NK-92 (cell line): Measurements from ENCODE around the gene ACP3.

Source experiments
- DNase-seq: peaks from one replicate; lab custom pipeline; 2025; ENCODE audit not compliant: unreplicated experiment; lab: John Stamatoyannopoulos, UW

Gene ACP3

DNA sequence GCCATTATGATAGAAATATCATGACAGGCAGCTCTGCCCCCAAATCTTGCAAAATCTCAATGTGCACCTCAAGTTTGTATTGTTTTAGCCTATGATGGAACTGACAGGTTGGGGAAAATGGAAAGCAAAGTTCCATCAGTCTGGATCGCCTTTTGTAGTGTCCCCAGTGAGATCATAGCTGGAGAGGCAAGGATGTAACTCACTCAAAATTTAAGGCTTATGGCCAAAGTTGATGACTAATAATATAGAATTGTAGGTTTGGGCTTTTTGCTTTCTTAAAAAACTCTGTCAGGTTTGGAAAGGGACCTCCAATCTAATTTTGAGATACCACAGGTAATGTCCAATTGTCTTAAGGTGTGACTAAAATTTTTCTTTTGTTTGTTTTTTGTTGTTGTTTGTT, 1.4 kb upstream of the ACP3 start:
- no peak for DNase-seq

- no peak for DNase-seq
These were observed 1.2 kb downstream of the ACP3 start for GRCh38 chr3:132318451-132318850.

DNA sequence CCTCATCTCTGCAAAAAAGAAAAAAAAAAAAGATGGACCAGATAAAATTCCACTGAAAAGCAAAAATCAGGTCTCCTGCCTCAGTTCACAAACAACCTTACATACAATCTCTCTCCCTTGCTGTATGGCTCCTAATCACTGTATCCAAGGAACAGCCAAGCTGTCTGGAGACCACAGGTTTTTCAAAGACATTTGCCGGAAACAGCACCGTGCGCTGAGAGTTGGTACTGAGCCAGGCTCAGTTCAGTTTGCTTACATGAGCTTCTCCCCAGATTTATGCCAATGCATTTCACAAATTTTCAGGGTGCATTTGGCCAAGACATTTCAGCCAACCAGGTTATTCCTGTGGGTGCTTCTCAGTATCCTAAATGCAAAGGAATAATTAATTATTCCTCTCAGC, 4.1 kb downstream of the ACP3 start:
- DNase-seq, result no peak

DNA sequence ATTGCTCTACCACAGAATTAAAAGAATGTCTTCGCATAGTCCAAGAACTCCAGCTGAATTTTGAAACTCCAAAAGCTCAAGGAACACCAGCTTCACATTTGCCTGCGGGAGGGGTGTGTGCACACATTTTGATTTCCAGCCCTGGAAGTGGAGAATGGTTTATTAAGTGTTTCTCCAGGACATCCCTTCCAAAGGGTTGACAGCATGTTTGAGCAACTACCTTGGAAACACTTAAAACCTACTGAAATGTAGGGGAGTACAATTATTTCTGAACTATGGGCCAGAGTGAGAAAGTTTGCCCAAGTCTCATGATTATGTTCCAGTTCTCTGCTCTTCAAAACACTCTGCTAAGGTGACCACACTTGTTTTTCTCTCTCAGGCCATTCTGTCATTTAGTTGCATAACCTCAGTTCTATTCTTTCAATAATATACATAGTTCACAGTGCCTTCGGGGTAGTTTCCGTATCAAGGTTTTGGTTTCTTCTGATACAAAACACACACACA, 7.9 kb downstream of the ACP3 start:
- DNase-seq, result no peak

GRCh38 chr3:132325634-132326033, 8.4 kb downstream of the ACP3 start:
- no peak for DNase-seq

DNA sequence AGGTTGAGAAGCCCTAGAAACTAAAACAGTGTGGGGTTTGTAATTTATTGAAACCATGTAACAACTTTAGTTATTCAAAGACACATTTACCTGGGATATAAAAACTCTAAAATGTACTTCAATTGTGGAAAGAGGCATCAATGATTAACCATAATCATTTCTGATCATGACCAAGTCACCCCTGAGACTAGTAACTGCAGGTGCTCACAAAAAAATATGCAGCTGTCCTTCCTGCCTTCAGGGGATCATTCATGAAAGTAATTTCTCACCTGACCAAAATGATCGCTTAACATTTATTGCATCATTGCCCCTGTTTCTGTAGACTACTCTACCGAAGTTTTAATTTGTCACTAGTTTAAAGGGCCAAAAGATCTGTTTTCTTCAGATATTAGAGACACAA, 9.0 kb downstream of the ACP3 start:
- no peak for DNase-seq

DNA sequence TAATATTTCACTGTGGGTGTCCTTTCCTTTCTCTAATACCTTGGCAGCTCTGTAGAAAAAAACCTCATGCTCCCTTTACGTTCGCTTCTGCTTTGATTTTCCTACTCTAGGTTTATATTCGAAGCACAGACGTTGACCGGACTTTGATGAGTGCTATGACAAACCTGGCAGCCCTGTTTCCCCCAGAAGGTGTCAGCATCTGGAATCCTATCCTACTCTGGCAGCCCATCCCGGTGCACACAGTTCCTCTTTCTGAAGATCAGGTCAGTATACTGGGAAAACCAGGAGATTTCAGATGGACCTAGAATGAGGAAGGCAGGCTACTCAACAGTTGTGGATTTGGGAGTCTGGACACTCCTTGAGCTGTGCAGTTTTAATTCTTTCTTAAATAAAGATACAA, 14.9 kb downstream of the ACP3 start:
- no peak for DNase-seq

DNA sequence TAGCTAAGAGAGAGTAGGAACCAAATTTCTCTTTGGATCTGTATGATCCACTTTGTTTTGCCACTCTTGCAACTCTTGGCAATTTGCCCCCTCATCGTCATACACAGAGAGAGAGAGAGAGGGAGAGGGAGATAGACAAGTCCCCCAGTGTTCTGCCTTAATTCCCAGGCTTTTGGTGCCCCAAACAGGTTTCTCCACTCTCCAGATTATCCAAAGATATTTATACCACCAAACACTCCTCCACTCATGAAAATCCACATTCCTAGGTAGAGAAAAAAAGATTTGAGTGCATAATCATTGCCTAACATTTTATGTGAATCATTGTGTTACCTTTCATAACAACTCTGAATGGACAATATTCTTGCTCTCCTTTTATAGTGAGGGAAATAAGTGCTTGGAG, 15.3 kb downstream of the ACP3 start:
- DNase-seq, result no peak

DNA sequence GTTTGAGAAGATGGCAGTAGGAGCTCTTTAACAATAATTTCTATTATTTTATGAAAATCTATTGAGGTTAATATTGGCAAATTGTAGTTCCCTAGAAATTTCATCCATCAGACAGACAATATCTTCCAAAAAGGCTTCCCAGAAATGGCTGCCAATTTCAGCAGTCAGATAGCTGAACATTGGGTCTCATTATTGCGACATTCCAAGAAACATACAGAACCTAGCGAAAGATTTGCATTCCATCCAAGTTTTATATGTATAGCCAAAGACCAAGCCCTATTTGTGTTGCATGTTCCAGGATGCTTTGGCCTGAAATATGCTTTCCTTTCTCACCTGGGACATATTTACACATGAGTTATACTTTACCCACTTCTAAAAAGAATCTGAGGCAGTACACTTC, 24.5 kb downstream of the ACP3 start:
- DNase-seq, result no peak

GRCh38 chr3:132342183-132342582, 25.0 kb downstream of the ACP3 start:
- DNase-seq, result no peak

DNA sequence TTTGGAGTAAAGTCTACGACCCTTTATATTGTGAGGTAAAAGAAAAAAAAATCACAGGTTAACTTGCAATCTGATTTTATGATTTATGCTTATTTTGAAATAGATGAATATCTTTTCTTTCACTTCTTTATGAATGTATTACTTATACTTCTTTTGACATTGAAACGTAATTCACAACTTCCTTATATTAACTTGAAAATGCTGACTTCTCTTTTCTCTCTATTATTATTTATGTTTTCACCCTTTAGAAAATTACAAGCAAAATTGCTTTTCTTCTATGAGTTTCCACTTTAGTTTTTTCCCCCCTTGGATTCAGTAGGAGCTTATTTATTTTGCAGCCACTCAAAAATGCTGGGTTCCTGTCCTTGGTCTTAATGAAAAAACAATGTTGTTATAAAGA, 25.4 kb downstream of the ACP3 start:
- no peak for DNase-seq

DNA sequence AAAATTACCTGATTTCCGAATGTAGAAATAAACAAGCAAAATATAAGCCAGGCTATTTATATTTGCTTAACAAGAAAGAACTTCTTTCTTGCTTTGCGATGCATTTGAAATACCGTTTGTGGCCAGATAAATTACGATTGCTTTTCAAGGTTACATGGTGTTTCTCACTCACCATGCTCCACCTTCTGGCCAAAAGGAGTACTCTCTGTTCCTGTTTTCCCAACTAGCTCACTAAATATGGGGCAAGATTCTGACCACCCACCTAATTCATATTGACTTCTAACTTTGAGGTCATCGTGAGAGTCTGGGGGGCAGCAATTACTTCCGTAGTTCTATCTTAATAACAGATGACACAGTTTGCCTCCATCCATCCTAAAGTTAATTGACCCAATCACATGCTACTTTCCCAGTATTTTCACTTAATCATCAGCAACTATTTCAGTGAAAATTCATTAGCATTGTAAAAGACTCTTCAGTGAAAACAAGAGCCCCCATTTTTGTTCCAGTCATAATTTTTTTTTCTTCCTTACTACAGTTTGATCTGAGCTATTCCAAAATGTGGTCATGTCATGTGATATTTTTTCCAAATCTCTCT, 25.9 kb downstream of the ACP3 start:
- no peak for DNase-seq

- no peak for DNase-seq
These were observed 27.6 kb downstream of the ACP3 start for GRCh38 chr3:132344666-132345280.

GRCh38 chr3:132346841-132347736, 29.9 kb downstream of the ACP3 start:
- no peak for DNase-seq

- no peak for DNase-seq
These were observed 30.6 kb downstream of the ACP3 start for GRCh38 chr3:132347811-132348210.

DNA sequence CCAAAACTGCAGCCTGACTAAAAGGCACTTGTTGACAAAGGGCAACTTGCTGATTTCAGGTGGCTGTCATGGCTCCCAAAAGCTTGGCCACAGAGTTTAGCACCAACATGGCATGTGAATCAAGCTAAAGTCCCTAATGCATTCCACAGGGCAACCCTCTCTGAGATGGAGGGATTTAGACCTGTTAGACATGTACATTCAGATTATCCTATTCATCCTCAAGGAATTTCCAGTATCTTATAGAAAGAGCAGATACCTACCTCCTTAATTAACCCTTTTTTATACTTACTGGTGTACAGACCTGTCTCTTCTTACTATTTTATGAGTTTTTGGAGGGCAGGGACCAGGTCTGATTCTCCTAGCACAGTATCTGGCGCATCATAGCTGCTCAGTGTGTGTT, 31.3 kb downstream of the ACP3 start:
- DNase-seq, result no peak

GRCh38 chr3:132350814-132351213, 33.6 kb downstream of the ACP3 start:
- no peak for DNase-seq

GRCh38 chr3:132351222-132351806, 34.1 kb downstream of the ACP3 start:
- DNase-seq, result no peak

DNA sequence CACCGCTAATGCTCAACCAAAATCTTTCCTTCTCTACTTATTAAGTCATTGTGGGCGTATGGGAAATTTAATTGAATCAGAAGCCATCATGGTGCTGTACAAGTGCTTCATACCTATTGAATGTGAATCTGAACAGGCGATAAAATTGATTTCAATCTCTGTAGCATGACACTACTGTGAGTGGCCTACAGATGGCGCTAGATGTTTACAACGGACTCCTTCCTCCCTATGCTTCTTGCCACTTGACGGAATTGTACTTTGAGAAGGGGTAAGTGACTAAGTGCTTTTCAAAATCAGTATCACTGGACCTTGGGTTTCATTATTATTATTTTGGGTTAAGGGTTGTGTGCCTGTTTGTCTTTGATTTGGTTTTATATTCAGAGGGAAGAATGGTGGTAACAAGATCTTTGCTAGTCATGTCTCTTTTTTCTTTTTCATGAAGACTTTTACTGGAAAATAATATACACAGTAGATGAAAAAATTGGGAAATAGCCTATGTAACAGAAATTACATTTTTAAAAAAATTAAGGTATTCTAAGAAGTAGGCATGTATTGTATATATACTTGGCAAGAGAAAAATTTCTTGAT, 35.4 kb downstream of the ACP3 start:
- no peak for DNase-seq

- DNase-seq, result no peak
These were observed 37.9 kb downstream of the ACP3 start for GRCh38 chr3:132354916-132355702.

- DNase-seq, result no peak
These were observed 39.4 kb downstream of the ACP3 start for GRCh38 chr3:132356568-132356967.
